HG03378 (cell line): ENCODE data around the gene IFT122.

Experiments
- ATAC-seq: cut with Tn5 transposase; IDR thresholded peaks from one replicate; pipeline ENCODE4 v1.9.1; 2021; ENCODE audit warnings: mild to moderate bottlenecking, moderate library complexity; ENCODE audit not compliant: unreplicated experiment

IFT122 gene

GRCh38 chr3:129554356-129555152 is 114.5 kb downstream of the IFT122 start:
- ATAC-seq: no peak

- ATAC-seq: no peak
These were observed 115.1 kb downstream of the IFT122 start for GRCh38 chr3:129555153-129555550.

- ATAC-seq: no peak
These were observed 115.8 kb downstream of the IFT122 start for GRCh38 chr3:129555616-129556357.

GRCh38 chr3:129556358-129556695 is 116.3 kb downstream of the IFT122 start:
- ATAC-seq: no peak

GRCh38 chr3:129556890-129557547 is 117.0 kb downstream of the IFT122 start:
- no peak for ATAC-seq

- ATAC-seq: no peak
These were observed 117.5 kb downstream of the IFT122 start for GRCh38 chr3:129557548-129557894.

- ATAC-seq: no peak
These were observed 118.2 kb downstream of the IFT122 start for GRCh38 chr3:129558081-129558771.

GRCh38 chr3:129558772-129559564 is 118.9 kb downstream of the IFT122 start:
- no peak for ATAC-seq

GRCh38 chr3:129559565-129560079 is 119.6 kb downstream of the IFT122 start:
- ATAC-seq: no peak

GRCh38 chr3:129560269-129560787 is 120.3 kb downstream of the IFT122 start:
- no peak for ATAC-seq

- ATAC-seq: no peak
These were observed 121.0 kb downstream of the IFT122 start for GRCh38 chr3:129560911-129561594.

GRCh38 chr3:129561619-129562248 is 121.7 kb downstream of the IFT122 start:
- ATAC-seq: no peak

- ATAC-seq: no peak
These were observed 122.8 kb downstream of the IFT122 start for GRCh38 chr3:129562803-129563202.

GRCh38 chr3:129563332-129563731 is 123.3 kb downstream of the IFT122 start:
- ATAC-seq: no peak

GRCh38 chr3:129563850-129564535 is 124.0 kb downstream of the IFT122 start:
- ATAC-seq: no peak

GRCh38 chr3:129564981-129565644 is 125.1 kb downstream of the IFT122 start:
- ATAC-seq: no peak

- no peak for ATAC-seq
These were observed 125.9 kb downstream of the IFT122 start for GRCh38 chr3:129565902-129566301.

GRCh38 chr3:129567176-129567705 is 127.2 kb downstream of the IFT122 start:
- ATAC-seq: no peak
